ENCODE results near the gene ALPG.
"Not testable (repeated sequence)": the region's sequence is repeated elsewhere in the genome, so short reads cannot be mapped to it uniquely, and the experiment has no call there.

The ALPG gene

DNA sequence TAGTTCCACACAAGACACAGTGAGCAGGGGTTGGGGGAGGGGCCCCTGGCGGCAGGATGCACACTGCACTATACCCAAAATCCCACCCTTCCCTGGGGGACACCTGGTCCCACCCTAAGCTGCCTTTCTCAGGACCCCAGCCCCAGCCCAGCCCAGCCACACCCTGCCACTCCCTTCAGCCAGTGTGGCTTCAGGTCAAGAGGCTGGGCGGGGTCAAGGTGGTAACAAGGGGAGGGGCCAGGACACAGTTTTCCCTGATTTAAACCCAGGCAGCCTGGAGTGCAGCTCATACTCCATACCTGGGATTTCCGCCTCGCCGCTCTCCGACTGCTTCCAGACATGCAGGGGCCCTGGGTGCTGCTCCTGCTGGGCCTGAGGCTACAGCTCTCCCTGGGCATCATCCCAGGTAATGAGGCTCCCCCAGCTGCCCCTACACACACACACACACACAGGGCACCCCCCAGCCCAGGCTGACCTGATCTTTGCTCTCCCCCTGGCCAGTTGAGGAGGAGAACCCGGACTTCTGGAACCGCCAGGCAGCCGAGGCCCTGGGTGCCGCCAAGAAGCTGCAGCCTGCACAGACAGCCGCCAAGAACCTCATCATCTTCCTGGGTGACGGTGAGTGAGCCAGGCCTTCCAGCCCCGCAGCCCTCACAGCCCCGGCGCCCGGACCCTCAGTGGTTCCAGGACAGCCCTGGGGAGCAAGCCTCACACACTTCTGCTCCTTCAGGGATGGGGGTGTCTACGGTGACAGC lies at the start of gene ALPG:
ALPG (plus strand) TSS at position 289 of the 755 bp plus-strand sequence; CDS start at position 340, 51 bp downstream.
- no peak for DNase-seq (ENCODE audit: low read depth)

DNA sequence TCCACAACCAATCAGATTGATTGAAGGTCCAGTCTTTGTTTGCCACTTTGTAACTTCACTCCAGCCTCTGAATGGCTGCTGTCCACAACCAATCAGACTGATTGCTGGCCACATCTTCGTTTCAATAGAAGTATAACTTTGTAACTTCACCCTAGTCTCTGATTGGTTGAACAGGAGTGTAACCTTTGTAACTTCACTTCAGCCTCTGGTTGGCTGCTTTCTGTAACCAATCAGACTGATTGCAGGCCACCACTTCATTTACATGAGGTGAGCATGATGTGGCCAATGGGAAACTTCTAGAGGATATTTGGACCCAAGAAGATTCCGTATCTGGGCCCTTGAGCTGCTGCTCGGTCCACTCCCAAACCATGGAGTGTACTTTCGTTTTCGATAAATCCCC lies 45.0 kb upstream of the ALPG start:
- DNase-seq (ENCODE audit: low read depth): no peak

DNA sequence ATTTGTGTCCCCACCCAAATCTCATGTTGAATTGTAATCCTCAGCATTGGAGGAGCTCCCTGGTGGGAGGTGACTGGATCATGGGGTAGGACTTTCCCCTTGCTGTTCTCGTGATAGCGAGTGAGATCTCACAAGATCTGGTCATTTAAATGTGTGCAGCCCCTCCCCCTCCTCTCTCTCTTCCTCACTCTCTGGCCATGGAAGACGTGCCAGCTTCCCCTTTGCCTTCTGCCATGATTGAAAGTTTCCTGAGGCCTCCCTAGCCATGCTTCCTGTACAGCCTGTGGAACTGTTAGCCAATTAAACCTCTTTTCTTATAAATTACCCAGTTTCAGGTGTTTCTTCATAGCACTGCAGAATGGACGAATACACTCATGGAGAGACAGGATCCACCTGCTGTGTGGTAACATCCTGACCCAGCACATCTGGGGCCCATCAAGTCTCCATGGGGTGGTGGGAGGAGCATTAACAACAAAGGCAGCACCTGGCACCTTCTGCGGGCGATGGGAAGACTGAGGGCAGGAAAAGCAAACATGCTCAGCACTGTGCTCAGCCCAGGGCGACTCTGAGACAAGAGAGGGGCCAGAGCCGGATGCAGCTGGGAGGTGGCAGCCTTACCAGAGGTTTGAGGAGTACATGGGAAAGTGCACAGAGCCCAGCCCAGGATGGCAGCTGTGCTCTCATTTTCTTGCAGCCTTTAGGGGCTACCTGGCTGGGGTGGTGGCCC lies 44.3 kb upstream of the ALPG start:
- DNase-seq (ENCODE audit: low read depth): no peak

DNA sequence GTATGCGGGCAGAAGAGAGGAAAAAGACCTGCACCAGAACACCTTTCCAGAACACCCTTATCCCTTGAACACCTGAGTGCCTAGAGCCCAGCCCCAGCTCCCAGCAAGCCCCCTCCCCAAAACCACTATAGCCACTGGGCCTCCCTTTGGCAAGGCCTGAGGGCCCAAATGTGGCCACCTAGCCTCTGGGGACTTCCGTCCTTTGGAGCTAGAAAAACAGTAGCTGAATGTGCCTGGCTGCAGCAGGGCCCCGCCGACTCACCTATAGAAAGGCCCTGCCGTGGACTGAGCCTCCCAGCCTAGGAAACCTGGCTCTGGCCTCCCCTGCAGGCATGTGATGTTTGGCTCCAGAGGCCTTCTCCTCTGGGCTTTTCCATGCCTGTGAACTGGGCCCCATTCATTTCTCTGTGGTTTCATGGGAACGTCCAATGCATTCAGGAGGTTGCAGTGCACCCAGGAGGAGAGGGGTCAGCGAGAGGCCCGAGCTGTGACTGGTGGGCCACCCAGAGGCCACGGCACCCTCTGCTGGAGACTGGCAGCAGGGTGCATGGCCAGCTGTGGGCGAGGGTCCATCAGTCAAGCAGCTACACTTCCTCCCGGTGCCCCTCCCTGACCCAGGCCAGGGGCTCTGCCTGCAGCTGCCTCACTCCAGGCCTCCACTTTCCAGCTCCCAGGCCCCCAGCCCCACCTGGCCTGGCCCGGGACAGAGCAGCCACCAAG lies 43.4 kb upstream of the ALPG start:
- not testable (repeated sequence) for DNase-seq (ENCODE audit: low read depth)

DNA sequence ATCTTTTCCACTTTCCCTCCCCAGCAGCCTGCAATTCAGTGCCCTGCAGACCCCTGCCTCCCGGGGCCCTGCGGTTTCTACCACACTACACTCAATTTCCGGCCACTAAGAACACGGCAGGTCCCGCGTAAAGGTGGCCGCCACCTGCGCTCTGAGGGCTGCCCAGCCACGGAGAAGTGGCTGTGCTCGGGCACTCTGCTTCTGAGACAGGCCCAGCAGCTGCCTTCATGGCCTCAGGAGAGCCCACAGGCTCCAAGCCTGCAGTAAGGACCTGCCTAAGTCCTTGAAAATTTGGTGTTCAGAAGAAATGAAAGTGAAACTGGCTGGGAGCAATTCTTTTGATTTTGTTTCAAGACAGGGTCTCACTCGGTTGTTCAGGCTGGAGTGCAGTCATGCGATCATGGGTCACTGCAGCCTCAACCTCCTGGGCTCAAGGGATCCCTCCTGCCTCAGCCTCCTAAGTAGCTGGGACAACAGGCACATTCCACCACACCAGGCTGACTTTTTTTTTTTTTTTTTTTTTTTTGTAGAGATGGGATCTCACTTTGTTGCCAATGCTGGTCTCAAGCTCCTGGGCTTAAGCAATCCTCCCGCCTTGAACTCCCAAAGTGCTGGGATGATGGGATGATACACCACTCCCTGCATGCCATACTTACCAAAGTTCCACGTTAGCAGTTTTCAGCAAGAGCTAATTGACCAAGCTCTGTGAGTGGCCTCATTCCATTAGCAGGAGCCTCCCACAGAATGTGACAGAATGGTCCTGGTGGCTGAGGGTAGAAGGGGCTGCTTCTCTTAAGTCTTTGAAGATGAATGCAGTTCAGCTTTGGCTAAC lies 42.6 kb upstream of the ALPG start:
- DNase-seq (ENCODE audit: low read depth): no peak

- not testable (repeated sequence) for DNase-seq (ENCODE audit: low read depth)
Measured at GRCh38 chr2:232364806-232365594, 41.6 kb upstream of the ALPG start.

DNA sequence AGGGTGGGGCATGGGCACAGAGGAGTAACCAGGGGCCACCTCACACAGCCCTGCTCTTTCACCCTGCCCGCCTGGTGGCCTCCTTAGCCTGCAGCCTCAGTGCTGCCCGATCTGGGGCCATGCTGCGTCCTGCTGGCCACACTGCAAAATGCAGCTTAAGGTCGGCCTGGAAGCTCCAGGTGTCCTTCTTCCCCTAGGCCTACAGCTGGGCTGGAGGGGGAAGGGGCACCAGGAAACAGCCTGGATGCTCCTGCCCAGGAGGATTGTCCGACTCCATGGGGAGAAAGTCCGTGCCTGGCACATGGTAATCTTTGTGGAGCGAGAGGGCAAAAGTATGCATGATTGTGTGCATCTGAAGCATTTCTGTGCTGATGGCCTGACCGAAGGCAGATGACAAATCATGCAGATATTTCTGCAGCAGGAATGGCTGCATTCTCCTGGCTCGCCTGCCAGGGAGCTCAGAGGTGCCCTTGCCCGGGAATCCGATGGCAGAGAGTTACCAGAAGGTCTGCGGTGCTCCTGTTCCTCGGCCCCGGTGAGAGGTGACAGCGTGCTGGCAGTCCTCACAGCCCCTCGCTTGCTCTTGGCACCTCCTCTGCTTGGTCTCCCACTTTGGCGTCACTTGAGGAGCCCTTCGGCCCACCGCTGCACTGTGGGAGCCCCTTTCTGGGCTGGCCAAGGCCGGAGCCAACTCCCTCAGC lies 40.9 kb upstream of the ALPG start:
- no peak for DNase-seq (ENCODE audit: low read depth)

- not testable (repeated sequence) for DNase-seq (ENCODE audit: low read depth)
Measured at GRCh38 chr2:232366461-232366860, 40.2 kb upstream of the ALPG start.

DNA sequence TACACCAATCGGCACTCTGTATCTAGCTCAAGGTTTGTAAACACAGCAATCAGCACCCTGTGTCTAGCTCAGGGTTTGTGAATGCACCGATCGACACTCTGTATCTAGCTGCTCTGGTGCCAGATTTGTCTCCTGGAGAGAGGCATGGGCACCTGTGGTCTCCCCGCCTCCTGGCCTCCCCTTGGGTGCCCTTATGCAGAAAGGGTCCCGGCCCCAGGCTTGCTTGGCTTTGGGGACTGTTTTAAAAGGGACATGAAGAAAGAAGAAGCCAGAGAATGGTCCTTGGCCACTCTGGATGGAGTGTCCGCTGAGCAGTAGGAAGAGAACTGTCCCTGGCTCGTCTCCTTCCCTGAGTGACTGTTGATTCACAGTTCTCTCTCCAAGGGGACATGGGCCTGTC lies 39.6 kb upstream of the ALPG start:
- DNase-seq (ENCODE audit: low read depth): no peak

DNA sequence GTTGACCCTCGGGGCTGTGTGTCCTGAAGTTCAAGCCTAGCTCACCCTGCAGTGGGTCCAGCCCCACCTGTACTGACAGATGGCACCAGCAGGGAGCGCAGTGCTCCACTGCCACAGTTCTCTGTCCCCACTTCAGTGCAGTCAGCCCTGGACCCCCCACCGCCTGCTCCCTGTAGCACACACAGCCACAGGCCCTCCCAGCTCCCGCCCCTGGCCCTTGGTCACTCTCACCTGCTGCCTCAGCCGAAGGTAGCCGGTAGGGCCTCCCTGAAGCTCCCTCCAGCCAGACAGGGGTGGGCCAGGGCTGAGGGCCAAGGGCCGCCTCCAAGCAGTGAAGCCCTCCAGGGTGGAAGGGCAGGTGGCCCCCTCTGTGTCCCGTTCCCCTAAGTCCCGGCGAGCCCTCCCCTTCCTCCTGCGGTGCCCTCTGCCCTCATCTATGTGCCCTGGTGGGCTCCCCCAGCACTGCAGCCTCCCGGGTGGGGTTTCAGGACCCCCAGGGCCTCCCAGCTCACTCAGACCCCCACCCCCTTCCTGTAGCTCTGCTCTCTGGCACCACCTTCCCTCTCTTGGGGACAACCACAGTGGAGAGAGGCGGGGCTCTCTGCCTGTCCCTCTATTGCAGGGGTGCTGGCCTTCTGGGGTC lies 38.9 kb upstream of the ALPG start:
- no peak for DNase-seq (ENCODE audit: low read depth)

DNA sequence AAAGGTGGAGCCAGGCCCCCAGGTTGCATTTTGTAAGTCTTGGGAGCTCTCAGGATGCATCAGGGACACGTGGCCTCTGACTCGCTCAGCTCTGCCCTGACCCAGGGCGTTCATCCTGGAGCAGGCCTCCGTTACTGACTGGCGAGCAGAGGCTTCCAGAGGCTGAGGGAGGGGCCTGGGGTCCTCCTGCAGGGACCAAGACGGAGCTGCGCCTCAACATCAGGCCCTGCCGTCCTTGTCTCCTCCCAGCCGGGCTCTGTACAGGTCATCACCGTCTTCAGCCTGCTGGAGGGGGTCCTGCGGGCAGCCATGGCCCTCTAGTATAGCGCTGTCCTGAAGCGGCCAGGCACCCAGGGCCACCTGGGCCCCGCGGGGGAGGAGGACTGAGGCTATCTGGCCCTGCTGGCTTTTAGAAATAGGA lies 38.3 kb upstream of the ALPG start:
- DNase-seq (ENCODE audit: low read depth): no peak

DNA sequence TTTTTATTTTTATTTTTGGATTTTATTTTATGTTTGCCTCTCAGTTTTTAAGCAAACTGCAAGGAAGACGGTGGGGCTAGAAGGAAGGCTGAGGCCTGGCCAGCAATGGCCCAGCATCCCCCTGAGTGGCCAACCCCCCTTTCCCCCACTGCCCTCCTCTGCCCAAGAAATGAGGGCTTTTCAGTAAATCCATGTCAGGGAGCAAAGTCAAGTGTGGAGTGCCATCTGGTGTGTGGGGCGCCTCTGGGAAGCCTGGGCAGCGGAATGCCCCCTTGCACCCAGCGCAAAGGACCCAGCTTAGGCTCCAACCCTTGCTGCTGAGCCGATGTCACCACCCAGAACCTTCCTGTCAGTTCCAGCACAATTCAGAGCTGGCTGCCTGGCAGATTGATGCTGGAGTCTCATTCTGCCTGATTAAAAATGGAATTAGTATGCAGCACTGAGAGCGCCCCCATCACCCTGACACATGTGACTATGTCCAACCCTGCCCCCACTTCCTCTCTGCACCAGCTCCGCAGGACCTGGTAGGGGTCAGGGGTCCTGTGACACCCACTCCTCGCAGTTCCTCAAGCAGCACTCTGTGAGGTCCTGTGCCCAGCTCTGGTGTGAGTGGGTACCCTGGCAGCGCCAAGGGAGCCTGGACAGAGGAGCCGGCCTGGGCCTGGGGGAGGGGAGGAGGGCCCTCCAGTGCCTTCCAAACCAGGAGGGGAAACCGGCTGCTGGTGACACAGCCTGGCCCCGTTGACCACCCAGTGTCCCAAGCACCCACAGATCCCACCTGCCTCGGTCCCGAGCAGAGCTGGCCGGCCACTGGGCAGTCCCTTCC lies 37.3 kb upstream of the ALPG start:
- no peak for DNase-seq (ENCODE audit: low read depth)

- DNase-seq (ENCODE audit: low read depth): not testable (repeated sequence)
Measured at GRCh38 chr2:232370007-232370406, 36.6 kb upstream of the ALPG start.

DNA sequence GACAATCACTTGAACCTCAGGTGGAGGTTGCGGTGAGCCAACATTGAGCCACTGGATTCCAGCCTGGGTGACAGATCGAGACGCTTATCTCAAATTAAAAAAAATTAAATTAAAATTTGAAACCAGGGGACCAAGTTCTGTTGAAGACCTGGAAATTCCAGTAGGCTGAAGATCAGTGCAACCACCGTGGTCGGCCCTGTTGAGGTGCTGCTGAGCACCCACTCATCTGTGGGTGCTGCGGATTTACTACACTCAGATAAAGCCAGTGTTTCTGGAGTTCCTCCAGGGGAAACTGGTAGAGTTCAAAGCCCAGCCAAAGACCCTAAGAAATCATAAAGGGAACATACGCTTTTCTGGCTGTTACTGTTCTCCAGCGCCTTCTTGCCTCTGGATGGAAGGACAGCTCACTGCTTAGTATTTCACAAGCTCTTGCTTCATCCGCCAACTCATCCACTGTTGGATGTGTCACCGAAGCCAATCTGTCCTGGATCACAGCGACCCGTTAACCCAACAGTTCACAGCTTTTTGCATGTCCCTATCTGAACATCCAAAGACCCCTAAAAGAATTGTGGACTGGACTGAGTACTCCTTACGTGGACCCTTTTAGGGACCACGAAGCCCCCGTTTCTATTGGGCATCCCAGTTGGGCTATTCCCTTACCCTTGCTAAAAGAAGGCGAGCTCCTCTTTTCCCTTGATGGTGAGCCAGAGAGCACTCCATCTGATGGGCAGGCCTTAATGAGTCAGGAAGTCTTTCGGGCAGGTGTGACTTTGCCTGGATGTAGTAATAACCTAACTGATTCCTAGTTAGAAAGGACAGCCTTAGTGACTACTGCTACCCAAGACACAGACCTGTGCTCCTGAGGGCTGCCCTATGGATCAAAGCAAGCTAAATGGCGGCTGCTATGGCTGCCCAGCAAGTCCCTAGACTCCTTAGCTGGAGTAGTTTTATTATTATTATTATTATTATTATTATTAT lies 34.1 kb upstream of the ALPG start:
- DNase-seq (ENCODE audit: low read depth): no peak

DNA sequence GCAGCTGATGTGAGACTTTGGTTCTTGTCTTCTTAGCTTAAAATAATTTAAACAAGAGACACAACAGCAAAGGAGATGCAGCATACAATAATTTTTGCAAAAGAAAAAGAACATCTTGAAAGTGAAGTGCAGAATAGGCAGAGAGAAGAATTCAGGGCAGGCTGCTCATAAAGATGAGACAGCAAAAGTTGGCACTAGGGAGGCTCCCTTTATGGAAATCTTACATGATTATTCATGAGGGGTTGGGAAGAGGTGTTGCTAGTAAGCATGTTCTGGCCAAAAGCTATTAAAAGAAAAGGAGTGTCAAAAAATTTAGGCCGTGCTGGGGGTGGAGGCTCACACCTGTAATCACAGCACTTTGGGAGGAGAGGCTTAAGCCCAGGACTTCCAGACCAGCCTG lies 32.3 kb upstream of the ALPG start:
- DNase-seq (ENCODE audit: low read depth): no peak

DNA sequence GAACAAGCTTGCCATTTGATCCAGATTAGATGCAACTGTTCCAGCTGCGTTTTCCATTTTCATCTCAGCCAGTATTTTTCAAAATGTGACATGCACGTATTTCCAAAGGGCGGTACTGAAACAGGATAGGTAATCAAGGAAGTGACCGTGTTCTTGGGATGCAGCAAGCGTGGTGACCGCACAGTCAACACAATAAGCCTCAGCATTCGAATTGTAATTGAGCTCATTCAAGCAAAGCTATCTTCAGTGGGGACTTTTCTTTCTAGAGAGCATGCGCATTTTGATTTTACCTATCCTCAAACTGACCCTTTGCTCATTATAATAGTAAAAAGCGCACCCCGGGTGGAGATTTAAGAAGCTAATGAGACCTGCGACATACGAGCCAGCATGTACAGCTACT lies 31.5 kb upstream of the ALPG start:
- DNase-seq (ENCODE audit: low read depth): no peak

DNA sequence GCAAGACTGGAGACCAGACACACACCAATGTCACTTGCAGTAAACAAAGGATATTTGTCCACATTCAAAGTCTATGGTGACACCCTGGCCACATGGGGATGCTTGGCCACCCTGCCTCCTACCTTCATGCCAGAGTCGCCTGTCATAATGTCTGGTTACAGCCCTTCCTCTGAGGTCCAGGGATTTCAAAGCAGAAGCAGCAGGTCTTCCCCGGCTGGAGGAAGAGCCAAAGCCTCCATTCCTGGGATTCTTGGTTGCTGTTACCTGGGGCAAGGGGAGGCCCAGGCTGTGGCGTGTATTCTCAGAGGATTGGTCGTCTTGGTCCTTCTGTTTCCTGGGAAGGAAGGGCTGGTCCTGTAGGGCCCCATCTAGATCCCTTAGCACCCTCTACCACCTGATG lies 30.4 kb upstream of the ALPG start:
- DNase-seq (ENCODE audit: low read depth): no peak

GRCh38 chr2:232376713-232377112 lies 29.9 kb upstream of the ALPG start:
- no peak for DNase-seq (ENCODE audit: low read depth)
